ENCODE measurements around the gene OPHN1. TPM values are rescaled to one million over a fixed set of nuclear protein-coding genes. Genes with fewer than 3 reads are reported as not detected.

Gene OPHN1
- total RNA-seq, 2 experiments from 2014 or later = not detected

GRCh38 chrX:68121835-68122234, 311.5 kb downstream of the OPHN1 start:
- no peaks in the 10 kb centered on the region for H3K9me3 Mint-ChIP-seq
- no peak for TF ChIP-seq CTCF (IDR thresholded peaks at IDR 0.05)
- H3K36me3 Mint-ChIP-seq (ENCODE audit: low read depth) = no peaks in the 10 kb centered on the region
- H3K27ac ChIP-seq (ENCODE audit: low read depth in 1 of 2, low read length in 2 of 2) = no peak overlapping the region
- H3K9me3 ChIP-seq (ENCODE audit: control insufficient read depth in 1 of 2, insufficient read depth in 1 of 2, low read length in 2 of 2) = no peaks in the 10 kb centered on the region
- POLR2A ChIA-PET = no interaction called here
- CTCF ChIA-PET = interaction anchor here (0.9 kb wide), 1 partner anchor 12 kb away, joined by 3 read pairs; no protein-coding TSS in a partner anchor
- DNase-seq = no peak
- H3K4me1 Mint-ChIP-seq (ENCODE audit: low read depth) = no peaks in the 10 kb centered on the region
- H3K27me3 ChIP-seq (ENCODE audit: control insufficient read depth in 1 of 2, insufficient read depth in 2 of 2, low read length in 2 of 2) = no peaks in the 10 kb centered on the region
- H3K4me3 ChIP-seq (ENCODE audit: low read length) = no peak overlapping the region
- H3K4me3 Mint-ChIP-seq = no peak overlapping the region
- no peaks in the 10 kb centered on the region for H3K27me3 Mint-ChIP-seq
- intact Hi-C loops (cut with DNase I, micrococcal nuclease) = no loop called here
- H3K4me1 ChIP-seq (ENCODE audit: insufficient read depth, low read length) = no peaks in the 10 kb centered on the region
- ATAC-seq (ENCODE audit: poor library complexity) = no peak
- H3K36me3 ChIP-seq (ENCODE audit: insufficient read depth, low read length) = no peaks in the 10 kb centered on the region
- no peak overlapping the region for H3K27ac Mint-ChIP-seq

DNA sequence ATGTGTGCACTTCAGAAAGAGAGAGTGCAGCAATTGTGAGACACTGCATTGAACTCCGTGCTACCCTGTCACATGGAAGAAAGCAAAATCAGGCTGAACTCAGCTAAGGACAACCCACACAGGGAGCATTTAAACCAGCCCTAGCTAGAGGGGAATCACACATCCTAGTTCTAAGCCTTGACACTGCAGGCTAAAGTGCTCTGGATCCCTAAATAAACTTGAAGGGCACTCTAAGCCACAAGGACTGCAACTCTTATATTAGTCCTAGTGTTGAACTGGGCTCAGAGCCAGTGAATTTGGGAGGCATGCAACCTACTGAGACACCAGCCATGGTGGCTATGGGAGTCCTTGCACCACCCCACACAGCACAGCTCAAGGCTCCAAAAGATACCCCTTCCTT, 311.9 kb downstream of the OPHN1 start:
- Histone ChIP-seq H3K36me3 (ENCODE audit: insufficient read depth, low read length) (no peaks in the 10 kb centered on the region), H3K9me3 (ENCODE audit: control insufficient read depth in 1 of 2, insufficient read depth in 1 of 2, low read length in 2 of 2) (no peaks in the 10 kb centered on the region), H3K4me3 (ENCODE audit: low read length) (no peak overlapping the region), H3K27me3 (ENCODE audit: control insufficient read depth in 1 of 2, insufficient read depth in 2 of 2, low read length in 2 of 2) (no peaks in the 10 kb centered on the region), H3K4me1 (ENCODE audit: insufficient read depth, low read length) (no peaks in the 10 kb centered on the region), H3K27ac (ENCODE audit: low read depth in 1 of 2, low read length in 2 of 2) (no peak overlapping the region)
- no peak for TF ChIP-seq CTCF (IDR thresholded peaks at IDR 0.05)
- Mint-ChIP-seq H3K27ac (no peak overlapping the region), H3K4me1 (ENCODE audit: low read depth) (no peaks in the 10 kb centered on the region), H3K9me3 (no peaks in the 10 kb centered on the region), H3K36me3 (ENCODE audit: low read depth) (no peaks in the 10 kb centered on the region), H3K27me3 (no peaks in the 10 kb centered on the region), H3K4me3 (no peak overlapping the region)
- CTCF ChIA-PET = no interaction called here
- intact Hi-C loops (cut with DNase I, micrococcal nuclease) = no loop called here
- no peak for DNase-seq
- POLR2A ChIA-PET = no interaction called here
- ATAC-seq (ENCODE audit: poor library complexity) = no peak

DNA sequence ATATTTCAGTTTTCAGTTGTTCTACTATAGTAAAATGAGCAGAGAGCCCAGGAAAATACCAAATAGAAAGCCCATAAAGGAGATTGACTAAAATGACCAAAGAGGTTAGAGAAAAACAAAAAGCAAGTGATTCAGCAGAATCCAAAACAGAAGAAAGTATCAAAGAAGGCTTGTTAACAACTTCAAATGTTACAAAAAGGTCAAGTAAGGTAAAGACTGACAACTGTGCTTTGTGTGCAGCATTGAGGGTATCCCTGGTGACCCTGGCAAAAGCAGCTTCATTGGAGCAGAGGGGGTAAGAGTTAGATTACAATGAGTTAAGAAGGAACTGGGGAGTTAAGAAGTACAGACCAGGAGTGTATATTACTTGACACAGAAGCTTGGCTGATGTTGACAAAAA, 317.9 kb downstream of the OPHN1 start:
- Histone ChIP-seq H3K4me1 (ENCODE audit: insufficient read depth, low read length) (no peaks in the 10 kb centered on the region), H3K27ac (ENCODE audit: low read depth in 1 of 2, low read length in 2 of 2) (no peak overlapping the region), H3K4me3 (ENCODE audit: low read length) (no peak overlapping the region), H3K27me3 (ENCODE audit: control insufficient read depth in 1 of 2, insufficient read depth in 2 of 2, low read length in 2 of 2) (no peaks in the 10 kb centered on the region), H3K36me3 (ENCODE audit: insufficient read depth, low read length) (no peaks in the 10 kb centered on the region), H3K9me3 (ENCODE audit: control insufficient read depth in 1 of 2, insufficient read depth in 1 of 2, low read length in 2 of 2) (no peaks in the 10 kb centered on the region)
- intact Hi-C loops (cut with DNase I, micrococcal nuclease) = no loop called here
- no peak overlapping the region for H3K27ac Mint-ChIP-seq
- H3K36me3 Mint-ChIP-seq (ENCODE audit: low read depth) = no peaks in the 10 kb centered on the region
- POLR2A ChIA-PET = no interaction called here
- H3K4me1 Mint-ChIP-seq (ENCODE audit: low read depth) = no peaks in the 10 kb centered on the region
- no peak for TF ChIP-seq CTCF (IDR thresholded peaks at IDR 0.05)
- H3K9me3 Mint-ChIP-seq = no peaks in the 10 kb centered on the region
- no peak for DNase-seq
- ATAC-seq (ENCODE audit: poor library complexity) = no peak
- H3K27me3 Mint-ChIP-seq = no peaks in the 10 kb centered on the region
- H3K4me3 Mint-ChIP-seq = no peak overlapping the region
- CTCF ChIA-PET = no interaction called here
